Type B pancreatic cell (in vitro differentiated cells): Measurements from ENCODE around the gene GGNBP2. TPM values are rescaled to one million over a fixed set of nuclear protein-coding genes. Genes with fewer than 3 reads are reported as not detected.
"Not testable (repeated sequence)": the region's sequence is repeated elsewhere in the genome, so short reads cannot be mapped to it uniquely, and the experiment has no call there.

Experiments used
- DNase-seq: peaks from one replicate; pipeline ENCODE4 v3.0.0; 2021; ENCODE audit warnings: mixed read lengths; ENCODE audit not compliant: unreplicated experiment; ENCODE audit errors: extremely low spot score
- H3K27ac Mint-ChIP-seq: 2 replicates; pipeline ENCODE4 v1.8.0; 2021; ENCODE audit warnings: mild to moderate bottlenecking, mixed read lengths
- H3K27me3 Mint-ChIP-seq: 2 replicates; pipeline ENCODE4 v1.8.0; 2021; ENCODE audit warnings: mixed read lengths
- H3K36me3 Mint-ChIP-seq: 2 replicates; pipeline ENCODE4 v1.8.0; 2021; ENCODE audit warnings: mixed read lengths
- H3K4me1 Mint-ChIP-seq: one replicate; pipeline ENCODE4 v1.8.0; 2021; ENCODE audit warnings: mixed read lengths; ENCODE audit not compliant: unreplicated experiment
- H3K4me3 Mint-ChIP-seq: 2 replicates; pipeline ENCODE4 v1.8.0; 2021; ENCODE audit warnings: mild to moderate bottlenecking, mixed read lengths
- H3K9me3 Mint-ChIP-seq: 2 replicates; pipeline ENCODE4 v1.8.0; 2021; ENCODE audit warnings: mixed read lengths
- CTCF ChIP-seq: fragments of 200-600 bp; sonication (generic); conservative IDR thresholded peaks from 2 replicates; pipeline ENCODE4 v1.5.0; 2021; ENCODE audit warnings: antibody characterized with exemption, mild to moderate bottlenecking
- total RNA-seq: library from RNA; stranded (reverse); gene quantifications from 2 replicates; pipeline ENCODE4 v1.2.1, GENCODE V29; 2021; ENCODE audit warnings: low replicate concordance

GGNBP2 gene
- total RNA-seq, 1 donor from 2014 or later = 63.7 TPM

DNA sequence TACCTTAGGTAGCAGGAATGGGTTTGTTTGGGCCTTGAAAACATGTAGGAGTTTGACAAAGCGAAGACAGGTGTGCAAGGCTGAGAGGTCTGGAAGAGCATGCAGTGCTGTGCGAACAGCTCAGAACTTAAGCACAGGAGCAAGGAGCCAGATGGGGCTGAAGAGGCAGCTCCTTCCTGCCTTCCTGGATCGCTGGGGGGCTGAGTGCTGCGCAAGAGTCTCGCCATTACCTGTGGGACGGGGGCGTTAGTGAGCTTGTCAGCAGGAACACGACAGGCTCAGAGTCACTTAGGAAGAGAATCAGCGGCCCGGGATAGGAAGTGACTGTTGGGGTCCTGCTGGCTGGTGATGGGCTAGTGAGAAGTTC is 56.2 kb downstream of the GGNBP2 start:
- H3K9me3 Mint-ChIP-seq = no peaks in the 10 kb centered on the region
- H3K4me3 Mint-ChIP-seq = peak overlapping the region; percentile 90
- no peak for TF ChIP-seq CTCF
- H3K27me3 Mint-ChIP-seq = no peaks in the 10 kb centered on the region
- H3K27ac Mint-ChIP-seq = peak overlapping the region; percentile 88
- H3K36me3 Mint-ChIP-seq = peaks cover 4% of the 10 kb centered on the region
- DNase-seq = no peak
- peaks cover 29% of the 10 kb centered on the region for H3K4me1 Mint-ChIP-seq

DNA sequence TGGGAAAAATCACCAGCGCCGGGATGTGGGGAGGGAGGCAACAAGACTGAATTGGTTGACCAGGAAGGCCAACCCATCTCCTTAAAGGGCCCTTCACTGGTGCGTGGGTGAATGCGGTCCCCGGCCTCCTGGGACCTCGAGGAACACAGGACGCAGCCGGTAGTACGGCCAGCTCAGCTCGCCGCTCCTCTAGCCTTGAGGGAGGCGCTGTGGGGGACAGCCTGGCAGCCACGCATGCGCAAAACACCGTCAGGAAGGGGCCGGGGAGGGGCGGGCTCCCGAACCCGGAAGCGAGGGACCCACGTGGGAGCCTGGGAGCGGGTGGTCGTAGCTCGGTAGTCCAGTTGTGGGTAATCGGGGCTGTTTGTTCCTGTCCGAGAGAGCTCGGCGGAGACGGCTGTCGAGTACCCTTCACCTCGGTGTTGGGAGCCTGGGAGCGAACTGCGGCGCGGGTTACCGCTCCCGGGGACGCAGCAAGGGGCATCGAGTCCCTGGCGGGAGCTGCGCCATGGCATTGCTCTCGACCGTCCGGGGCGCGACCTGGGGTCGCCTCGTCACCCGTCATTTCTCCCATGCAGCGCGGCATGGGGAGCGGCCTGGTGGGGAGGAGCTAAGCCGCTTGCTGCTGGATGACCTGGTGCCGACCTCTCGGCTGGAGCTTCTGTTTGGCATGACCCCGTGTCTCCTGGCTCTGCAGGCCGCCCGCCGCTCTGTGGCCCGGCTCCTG is 56.7 kb downstream of the GGNBP2 start, which contains the start of gene MRM1:
Gene MRM1 (plus strand): TSS at position 281 of the 727 bp plus-strand sequence. CDS start 228 bp downstream, at position 509.
- no peaks in the 10 kb centered on the region for H3K9me3 Mint-ChIP-seq

DNA sequence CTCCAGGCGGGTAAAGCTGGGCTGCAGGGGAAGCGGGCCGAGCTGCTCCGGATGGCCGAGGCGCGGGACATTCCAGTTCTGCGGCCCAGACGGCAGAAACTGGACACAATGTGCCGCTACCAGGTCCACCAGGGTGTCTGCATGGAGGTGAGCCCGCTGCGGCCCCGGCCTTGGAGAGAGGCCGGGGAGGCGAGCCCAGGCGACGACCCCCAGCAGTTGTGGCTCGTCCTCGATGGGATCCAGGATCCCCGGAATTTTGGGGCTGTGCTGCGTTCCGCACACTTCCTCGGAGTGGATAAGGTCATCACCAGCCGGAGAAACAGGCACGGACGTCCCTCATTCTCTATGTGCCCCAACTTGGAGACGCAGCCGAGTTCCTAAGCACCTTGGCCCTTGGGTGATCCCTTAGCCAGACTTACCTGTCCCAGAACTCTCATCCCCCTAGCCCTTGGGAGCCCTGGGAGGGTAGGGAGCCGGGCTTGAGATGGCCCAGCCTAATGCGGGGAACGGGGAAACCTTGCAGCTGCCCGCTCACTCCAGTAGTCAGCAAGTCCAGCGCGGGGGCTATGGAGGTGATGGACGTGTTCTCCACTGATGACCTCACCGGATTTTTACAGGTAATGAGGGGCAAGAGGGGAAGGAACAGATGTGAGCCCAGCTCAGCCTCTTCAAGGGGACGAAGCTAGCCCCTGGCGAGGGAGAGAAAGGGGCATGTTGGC is 57.5 kb downstream of the GGNBP2 start:
- Mint-ChIP-seq H3K36me3 (peaks cover 4% of the 10 kb centered on the region), H3K27ac (peak overlapping the region; percentile 69), H3K4me1 (peaks cover 31% of the 10 kb centered on the region), H3K4me3 (peak overlapping the region; percentile 90), H3K9me3 (no peaks in the 10 kb centered on the region), H3K27me3 (no peaks in the 10 kb centered on the region)
- DNase-seq = no peak
- no peak for TF ChIP-seq CTCF

More for the DNA sequence above, 56.7 kb downstream of the GGNBP2 start, which contains the start of gene MRM1:
- H3K27ac Mint-ChIP-seq = peak within 1 kb of the TSS; percentile 88
- no peaks in the 10 kb centered on the region for H3K27me3 Mint-ChIP-seq
- peak within 1 kb of the TSS; percentile 90 for H3K4me3 Mint-ChIP-seq
- TF ChIP-seq CTCF = no peak
- DNase-seq = peak; percentile 91
- peaks cover 31% of the 10 kb centered on the region for H3K4me1 Mint-ChIP-seq
- H3K36me3 Mint-ChIP-seq = peaks cover 4% of the 10 kb centered on the region

DNA sequence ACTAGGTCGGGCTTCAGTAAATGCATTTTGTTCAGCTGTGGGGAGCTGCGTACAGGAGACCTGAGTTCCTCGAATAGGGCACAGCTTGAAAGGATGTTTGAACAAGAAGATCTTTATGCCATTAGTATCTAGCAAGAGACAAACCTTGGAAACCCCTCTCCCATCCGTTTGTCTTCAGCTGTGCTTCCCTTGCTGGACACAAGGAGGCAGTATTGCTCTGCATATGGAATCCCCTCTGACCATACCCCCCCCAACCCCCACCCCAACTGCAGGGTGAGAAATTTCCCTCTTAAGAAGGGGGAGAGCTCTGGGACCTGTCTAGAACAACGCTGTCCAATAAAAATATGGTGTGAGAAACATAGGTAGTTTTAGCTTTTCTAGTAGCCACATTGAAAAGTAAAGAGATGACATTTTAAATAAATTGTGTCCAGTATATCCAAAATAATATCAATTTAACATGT is 58.2 kb downstream of the GGNBP2 start:
- H3K36me3 Mint-ChIP-seq = no peaks in the 10 kb centered on the region
- peak; percentile 93 for TF ChIP-seq CTCF
- peak overlapping the region; percentile 69 for H3K27ac Mint-ChIP-seq
- H3K4me1 Mint-ChIP-seq = peaks cover 34% of the 10 kb centered on the region
- peak overlapping the region; percentile 90 for H3K4me3 Mint-ChIP-seq
- no peaks in the 10 kb centered on the region for H3K27me3 Mint-ChIP-seq
- H3K9me3 Mint-ChIP-seq = no peaks in the 10 kb centered on the region
- DNase-seq = no peak

- H3K27ac Mint-ChIP-seq, H3K27me3 Mint-ChIP-seq: not testable (repeated sequence)
Observed at GRCh38 chr17:36605028-36605427, 60.3 kb downstream of the GGNBP2 start.

GRCh38 chr17:36608280-36608679 is 63.6 kb downstream of the GGNBP2 start:
- TF ChIP-seq CTCF = no peak
- Mint-ChIP-seq H3K36me3 (no peaks in the 10 kb centered on the region), H3K4me3 (no peak overlapping the region), H3K4me1 (peaks cover 24% of the 10 kb centered on the region), H3K9me3 (no peaks in the 10 kb centered on the region), H3K27me3 (no peaks in the 10 kb centered on the region), H3K27ac (no peak overlapping the region)
- no peak for DNase-seq

More at GRCh38 chr17:36605028-36605427, 60.3 kb downstream of the GGNBP2 start:
- H3K9me3 Mint-ChIP-seq, H3K4me3 Mint-ChIP-seq, H3K36me3 Mint-ChIP-seq, DNase-seq: not testable (repeated sequence)
- peaks cover 36% of the 10 kb centered on the region for H3K4me1 Mint-ChIP-seq
